ENCODE results near the gene AGBL5.
"Not testable (repeated sequence)": the region's sequence is repeated elsewhere in the genome, so short reads cannot be mapped to it uniquely, and the experiment has no call there.

The AGBL5 gene

DNA sequence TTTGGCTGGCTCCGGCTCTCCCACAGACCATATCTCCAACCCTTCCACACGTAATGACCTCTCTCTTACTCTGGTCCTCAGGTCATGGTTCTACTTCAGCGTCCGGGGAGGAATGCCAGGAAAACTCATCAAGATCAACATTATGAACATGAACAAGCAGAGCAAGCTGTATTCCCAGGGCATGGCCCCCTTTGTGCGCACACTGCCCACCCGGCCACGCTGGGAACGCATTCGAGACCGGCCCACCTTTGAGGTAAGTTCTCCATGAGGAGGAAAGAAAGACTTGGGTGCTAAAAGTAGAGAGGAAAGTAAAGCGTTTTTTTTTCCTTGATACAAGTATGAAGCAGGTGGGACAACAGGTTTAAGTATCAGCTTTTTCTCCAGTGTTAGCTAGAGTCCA lies 1.9 kb downstream of the AGBL5 start:
- no peak for DNase-seq (ENCODE audit: low read depth)

DNA sequence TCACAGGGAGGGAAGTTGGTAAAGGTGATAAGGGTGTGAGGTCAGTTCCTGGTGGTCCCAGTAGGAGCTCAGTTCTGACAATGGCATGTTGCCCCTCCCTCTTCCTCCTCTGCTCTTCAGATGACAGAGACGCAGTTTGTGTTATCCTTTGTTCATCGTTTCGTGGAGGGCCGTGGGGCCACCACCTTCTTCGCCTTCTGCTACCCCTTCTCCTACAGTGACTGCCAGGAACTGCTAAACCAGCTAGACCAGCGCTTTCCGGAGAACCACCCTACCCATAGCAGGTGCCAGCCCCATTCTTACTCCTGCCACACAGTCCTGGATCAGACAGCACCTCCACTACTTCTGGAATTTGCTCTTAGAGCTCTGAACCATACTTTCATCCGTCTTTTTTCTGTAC lies 2.3 kb downstream of the AGBL5 start:
- DNase-seq (ENCODE audit: low read depth): no peak

DNA sequence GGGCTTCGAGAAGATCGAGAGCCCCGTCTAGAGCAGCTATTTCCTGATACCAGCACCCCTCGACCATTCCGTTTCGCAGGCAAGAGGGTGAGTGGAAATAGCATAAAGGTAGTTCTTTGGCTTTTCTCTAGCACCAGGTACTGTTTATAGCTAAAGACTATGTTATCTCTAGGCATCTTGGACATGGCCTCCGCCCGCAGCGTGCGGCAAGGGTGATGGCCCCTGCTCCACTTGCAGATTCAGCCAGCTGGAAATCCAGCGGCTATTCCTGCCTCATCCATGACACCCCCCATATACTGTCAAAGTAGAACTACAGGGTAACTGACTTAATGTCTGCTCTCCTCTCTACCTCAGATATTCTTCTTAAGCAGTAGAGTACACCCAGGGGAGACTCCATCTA lies 3.3 kb downstream of the AGBL5 start:
- DNase-seq (ENCODE audit: low read depth): no peak

DNA sequence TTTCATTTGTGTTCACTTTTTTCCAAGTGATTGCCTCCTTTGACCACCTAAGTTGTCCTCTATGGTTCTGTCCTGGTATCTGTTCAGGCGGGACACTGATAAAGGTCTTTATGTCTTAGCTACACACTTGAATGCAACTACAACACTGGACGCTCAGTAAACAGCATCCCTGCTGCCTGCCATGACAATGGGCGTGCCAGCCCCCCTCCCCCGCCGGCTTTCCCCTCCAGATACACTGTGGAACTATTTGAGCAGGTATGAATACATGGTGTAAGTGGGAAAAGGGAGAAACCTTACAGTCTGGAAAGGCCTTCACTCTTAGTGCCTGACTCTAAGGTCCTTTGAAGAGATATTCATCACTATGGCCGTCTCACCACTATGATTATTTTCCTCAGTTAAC lies 5.7 kb downstream of the AGBL5 start:
- no peak for DNase-seq (ENCODE audit: low read depth)

DNA sequence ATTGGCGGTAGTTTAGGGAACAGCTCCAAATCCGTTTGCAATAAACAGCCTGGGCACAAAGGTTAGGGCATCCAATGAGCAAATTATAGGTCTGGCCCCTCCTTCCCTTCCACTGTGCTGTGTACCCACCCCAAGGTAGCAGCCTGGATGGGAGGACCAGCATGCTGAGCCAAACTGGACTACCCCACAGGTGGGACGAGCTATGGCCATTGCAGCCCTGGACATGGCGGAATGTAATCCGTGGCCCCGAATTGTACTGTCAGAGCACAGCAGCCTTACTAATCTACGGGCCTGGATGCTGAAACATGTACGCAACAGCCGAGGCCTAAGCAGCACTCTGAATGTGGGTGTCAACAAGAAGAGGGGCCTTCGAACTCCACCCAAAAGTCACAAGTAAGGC lies 6.7 kb downstream of the AGBL5 start:
- DNase-seq (ENCODE audit: low read depth): no peak

DNA sequence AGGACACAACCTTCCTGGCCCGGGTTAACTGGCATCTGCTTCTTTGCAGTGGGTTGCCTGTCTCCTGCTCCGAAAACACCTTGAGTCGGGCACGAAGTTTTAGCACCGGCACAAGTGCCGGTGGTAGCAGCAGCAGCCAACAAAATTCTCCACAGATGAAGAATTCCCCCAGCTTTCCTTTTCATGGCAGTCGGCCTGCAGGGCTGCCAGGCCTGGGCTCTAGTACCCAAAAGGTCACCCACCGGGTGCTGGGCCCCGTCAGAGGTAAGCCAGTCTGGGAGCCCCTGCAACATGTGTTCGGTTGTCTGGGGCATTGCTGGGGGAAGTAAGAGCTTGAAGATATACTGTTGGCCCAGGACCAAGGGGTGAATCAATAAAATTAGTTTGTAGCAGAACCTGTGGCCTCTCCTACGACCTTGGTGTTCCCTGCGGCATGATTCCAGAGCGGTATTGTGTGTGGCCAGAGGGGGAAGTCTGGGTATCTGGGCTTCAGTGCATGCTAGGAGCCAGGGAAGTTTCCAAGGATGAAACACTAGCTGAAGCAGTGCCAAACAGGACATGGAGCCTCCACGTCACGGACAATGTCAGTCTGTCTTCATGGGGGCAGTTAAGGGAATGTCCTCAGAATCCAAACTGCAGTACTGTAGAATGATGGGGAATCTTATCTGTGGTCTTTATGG lies 7.8 kb downstream of the AGBL5 start:
- no peak for DNase-seq (ENCODE audit: low read depth)

DNA sequence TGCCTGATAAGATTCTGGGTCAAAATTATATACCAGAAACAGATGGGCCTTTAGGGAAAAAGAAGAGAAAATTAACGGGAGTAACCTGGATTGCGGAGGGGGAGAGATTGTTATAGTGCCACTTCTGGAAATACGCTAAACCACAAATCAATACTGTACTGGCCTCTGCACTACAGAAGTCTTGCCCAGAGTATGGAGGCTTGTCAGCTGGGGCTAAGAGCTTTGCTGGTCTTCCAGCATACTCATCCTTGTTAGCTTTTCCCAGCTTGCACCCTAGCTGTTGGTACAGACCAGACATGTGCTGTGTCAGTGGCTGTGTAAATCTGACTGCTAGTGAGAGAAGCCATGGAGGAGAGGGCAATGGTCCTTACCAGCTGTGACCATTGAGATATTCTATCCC lies 8.9 kb downstream of the AGBL5 start:
- DNase-seq (ENCODE audit: low read depth): no peak

DNA sequence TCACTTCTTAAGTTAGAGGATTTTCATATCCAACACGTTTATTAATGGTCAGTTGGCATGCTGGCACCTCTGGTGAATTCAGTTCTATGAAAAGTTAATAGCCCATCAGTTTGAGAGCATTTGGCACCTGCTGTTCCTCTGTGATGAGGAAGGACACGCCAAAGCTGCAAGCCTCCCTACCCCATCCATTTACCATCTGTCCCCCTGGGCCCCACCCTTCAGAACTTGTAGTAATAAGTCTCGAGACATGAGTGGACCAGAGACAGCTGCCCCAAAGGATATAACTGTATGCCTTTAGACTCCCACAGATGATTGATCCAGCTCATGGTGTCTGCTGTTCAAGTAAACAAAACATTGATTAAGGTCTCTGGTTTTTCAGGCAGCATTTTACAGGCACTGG lies 13.7 kb downstream of the AGBL5 start:
- no peak for DNase-seq (ENCODE audit: low read depth)

DNA sequence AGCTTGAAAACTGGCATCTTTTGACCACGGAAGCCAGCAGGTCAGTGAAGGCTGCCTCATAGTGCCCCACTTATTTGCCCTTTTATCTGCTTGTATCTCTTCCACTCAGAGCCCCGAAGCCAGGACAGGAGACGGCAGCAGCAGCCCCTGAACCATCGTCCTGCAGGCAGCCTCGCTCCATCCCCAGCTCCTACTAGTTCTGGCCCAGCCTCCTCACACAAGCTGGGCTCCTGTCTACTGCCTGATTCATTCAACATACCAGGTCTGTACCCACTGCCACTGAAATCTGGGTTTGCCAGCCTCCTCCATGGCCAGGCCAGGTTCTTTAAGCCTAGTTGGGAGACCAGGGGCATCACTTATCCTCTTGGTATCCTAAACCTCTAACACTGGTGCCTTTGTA lies 15.9 kb downstream of the AGBL5 start:
- DNase-seq (ENCODE audit: low read depth): no peak

DNA sequence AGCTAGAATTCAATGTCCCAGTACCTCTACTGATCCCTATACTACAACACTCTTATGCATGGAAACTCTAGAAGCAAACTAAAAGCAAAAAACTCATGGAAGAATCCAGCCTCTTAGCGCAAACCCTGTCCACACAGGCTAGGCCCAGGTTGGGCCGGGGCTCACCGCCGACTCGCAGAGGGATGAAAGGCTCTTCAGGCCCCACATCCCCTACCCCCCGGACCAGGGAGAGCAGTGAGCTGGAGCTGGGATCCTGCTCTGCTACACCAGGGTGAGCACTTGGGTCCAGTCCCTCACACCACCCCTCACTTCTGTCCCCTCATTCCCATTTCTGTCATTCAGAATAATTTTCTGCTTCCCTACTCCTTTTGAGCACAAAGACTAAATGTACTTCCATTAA lies 18.0 kb downstream of the AGBL5 start:
- DNase-seq (ENCODE audit: low read depth): no peak

DNA sequence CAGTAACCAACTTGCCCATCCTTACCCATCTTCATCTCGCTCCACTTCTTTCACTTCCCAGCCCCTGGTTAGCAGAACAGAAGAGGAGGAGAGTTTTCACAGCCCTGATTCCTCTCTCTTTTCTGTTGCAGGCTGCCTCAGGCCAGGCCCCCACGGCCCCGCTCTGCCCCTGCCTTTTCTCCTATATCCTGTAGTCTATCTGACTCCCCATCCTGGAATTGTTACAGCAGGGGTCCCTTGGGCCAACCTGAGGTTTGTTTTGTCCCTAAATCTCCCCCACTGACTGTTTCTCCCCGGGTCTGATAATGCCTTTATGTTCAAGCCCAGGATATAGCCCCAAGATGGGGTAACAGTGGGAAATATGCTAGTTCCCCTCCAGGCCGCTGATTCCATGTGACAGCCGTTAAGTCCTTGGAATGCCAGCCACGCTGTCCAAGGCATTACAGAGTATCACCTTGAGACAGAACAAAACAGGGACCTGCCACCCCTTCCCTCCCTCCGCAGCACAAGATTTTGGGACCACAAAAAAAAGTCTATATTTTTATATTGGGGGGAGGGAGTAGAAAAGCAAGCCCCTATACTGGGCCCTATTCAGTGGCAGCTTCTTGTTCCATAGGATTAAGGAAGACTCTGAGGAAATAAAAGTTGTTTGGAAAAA lies 18.6 kb downstream of the AGBL5 start:
- no peak for DNase-seq (ENCODE audit: low read depth)

DNA sequence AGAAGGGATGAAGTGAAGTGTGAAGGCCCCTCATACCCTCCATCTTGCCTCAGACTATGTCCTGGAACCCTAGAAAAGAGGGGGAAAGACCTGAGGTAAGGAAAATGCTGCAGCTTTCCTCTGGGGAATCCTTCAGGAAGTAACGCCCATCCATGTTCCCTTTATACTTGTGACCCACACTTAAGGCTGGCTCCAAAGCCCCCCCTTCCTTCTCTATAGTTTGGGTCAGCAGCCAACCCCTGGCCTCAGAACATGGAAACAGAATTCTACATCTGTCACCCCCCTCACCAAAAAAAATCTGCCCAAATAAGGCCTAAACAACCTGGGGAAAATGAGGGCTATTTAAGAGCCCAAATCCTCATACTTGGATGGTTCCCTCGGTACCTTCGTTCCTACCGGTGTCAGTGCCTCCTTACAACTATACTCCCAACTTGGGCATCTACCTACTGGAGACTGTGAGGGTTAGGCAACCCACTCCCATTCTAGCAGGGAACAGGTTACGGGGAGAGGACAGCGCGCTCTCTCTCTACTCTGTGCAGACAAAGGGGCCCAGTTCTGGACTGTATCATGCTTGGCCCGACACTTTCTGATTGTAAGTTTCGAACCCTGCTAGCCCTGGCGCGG lies 19.3 kb downstream of the AGBL5 start:
- DNase-seq (ENCODE audit: low read depth): no peak

DNA sequence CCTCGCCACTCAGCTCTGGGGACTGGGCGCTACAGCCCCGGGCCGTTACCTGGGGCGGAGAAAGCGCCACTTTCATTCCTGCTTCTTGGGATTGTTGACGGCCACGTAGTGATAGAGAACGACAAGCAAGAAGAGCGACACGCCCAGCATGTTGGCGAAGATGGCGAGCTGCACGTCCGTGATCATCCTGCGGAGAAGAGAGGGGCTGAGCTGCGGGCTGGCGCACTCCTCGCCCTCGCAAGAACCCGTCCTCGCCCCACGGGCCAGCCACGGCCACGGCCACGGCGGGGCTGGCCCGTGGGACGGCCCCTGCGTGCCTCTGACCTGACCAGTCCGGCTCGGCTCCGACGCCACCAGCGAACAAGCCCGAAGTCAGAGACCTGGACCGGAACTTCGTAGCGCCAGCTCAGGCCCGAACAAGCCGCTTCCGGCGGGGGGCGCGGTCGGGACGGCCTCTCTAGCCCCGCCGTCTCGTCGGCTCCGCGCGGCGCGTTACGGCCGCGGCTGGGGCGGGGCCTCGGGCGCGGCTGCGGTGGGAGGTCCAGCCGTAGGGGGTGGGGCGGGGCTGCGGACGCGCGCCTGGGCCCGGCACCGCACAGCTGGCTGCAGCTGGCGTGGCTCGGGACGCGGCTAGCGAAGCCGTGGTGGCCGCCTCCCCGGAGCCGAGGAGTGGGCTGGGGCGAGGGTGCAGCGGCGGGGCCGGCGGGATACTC lies 20.0 kb downstream of the AGBL5 start, which contains the start of gene OST4:
Gene OST4, minus strand, starts transcription at position 378 of the 713 bp plus-strand sequence.
- DNase-seq (ENCODE audit: low read depth): peak; percentile 85

DNA sequence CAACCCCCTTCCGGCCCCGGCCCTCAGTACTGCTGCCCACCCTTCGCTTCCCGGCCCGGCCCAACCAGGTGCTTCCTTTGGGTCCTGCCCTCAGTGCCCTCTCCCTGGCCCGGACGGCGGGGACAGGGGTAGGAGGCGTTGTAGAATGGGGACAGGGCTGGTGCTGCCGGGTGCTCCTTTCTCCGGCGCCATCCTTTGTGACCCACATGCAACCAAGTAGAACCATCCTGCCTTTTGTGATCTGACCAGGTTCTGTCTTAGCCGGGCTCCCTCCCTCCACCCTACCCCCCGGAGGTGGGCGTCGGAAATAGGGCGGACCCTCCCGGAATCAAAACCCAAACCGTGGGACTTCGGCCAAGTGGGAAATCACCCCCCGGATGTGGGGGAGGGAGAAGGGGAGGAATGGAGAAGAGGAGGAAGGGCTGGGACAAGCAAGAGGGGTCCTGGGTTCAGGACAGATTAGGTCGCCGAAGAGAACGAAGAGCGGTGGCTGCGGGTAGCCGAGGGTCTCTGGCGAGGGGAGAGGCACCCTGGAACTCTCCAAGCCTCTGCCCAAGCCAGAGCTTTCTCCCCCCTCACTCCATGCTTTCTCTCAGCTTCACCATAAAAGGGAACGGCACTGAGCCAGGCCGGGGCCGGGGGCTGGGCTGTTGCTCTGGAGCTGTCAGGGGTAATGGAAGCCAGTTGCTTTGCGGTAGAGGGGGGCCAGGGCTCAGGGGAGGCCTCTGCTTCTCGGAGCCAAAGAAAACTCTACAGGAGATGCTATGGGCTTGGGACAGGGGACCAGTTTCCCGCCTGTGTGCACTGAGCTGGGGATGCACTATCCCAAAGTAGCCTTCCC lies 20.7 kb downstream of the AGBL5 start:
- DNase-seq (ENCODE audit: low read depth): no peak

DNA sequence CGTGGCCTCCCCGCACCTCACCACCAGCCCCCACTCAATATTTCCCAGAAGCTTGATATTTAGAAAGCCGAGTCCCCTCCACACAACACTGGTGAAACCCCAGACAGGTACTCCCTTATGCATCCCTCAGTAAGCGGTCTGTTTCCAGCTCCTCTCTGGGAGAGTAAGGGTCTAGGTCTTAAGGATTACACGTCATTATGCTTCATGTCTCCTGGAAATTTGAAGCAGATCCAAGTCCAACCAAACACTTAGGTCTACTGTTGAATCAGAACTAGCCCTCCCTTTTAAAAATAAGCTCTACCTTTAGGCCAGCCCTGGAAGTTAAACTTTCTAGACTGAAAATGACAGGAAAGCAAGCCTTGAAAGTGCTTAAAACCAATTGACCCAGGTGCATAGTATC lies 21.5 kb downstream of the AGBL5 start:
- DNase-seq (ENCODE audit: low read depth): no peak

DNA sequence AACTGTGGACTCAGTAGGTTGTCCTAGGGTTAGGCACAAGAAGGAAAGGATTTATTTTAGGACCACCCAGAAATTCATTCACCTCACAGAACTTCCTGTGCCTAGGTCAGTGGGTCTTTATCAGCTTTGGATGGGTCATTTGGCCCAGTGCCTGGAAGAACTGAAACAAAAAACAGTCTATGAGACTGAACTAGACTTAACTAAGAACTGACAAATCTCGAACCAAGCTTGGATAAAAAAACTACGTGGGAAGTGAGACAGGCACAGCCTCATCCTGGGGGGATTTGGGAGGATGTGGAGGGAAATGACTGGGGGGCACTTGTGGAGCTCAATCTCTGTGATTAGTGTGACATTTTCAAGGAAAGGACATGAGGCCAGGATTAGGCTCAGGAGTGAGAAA lies 22.3 kb downstream of the AGBL5 start:
- no peak for DNase-seq (ENCODE audit: low read depth)

DNA sequence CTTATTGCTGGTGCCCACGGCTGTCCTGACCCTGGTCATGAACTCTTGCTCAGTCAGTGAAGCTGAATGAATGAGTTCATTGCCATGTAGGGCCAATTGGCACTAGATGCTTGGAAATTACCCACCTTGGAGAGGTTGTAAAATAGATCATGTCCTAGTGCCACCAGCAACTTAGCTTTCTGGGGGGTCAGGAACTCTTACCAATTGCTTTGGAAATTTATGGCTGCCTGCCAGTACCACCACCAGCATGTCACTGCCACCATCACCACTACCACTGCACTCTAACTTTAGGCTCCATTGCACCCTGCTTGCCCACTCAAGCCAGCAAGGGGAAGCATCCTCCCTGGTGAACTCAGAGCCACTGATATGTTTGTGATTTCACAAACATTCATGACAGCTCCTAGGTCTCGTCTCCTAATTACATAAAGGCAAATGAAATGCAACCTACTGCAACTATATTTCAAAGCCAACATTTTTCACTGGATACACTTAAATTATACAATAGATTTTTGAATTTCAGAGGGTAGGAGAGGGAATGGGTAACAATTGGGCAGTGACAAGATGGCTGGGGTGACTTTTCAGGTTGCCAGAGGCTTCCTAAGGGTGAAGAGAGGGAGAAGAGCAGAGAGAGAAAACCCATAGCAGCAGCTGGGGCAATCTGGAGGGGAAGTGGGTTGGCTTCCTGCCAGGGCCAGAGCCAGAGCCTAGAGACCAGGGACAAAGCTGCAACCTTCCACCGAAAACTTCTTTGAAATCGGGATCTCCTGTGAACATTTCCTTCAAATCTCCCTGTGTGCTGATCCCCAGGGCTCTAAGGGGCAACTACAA lies 23.5 kb downstream of the AGBL5 start:
- no peak for DNase-seq (ENCODE audit: low read depth)

DNA sequence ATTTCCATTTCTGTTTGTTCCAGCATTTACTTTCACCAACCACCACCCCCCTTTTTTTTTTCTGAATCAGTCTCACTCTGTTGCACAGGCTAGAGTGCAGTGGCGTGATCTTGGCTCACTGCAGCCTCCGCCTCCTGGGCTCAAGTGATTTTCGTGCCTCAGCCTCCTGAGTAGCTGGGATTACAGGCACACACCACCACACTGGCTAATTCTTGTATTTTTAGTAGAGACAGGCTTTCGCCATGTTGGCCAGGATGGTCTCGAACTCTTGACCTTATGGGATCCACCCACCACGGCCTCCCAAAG lies 24.1 kb downstream of the AGBL5 start:
- DNase-seq (ENCODE audit: low read depth): not testable (repeated sequence)

DNA sequence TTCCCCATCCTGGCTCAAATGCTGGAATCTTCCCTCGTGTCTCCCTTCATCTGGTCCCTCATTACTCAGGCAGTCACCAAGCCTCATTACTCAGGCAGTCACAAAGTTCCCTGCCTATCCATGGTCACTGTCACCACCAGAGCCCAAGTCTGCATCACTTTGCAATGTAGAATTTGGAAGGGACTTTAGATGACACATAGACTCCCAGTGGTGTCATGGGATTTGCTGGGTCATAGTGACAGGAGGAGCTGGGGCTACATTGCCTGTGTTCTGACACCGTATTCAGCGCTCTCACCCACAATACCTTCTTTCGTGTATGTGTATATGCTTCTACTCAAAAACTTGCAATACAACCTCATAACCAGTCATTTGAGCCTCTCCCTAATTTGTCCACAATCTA lies 24.9 kb downstream of the AGBL5 start:
- DNase-seq (ENCODE audit: low read depth): no peak

DNA sequence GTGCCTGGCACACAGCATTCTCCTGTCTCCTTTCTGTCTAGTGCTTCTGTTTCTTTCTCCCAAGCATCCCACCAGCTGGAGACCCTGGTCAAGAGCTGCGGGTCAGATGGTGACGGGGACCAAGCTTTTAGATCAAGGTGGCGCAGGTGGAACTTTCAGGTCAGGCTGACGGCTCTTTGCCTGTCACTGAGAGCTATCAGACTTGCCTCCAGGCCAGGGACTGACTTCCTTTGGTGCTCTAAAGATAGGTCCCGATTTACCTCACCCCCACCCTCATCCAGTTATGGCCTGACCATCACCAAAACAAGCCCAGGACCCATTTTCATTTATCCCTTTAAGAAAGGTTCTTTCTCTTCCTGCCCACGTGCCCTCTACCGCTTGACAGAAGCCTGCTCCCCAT lies 25.8 kb downstream of the AGBL5 start:
- DNase-seq (ENCODE audit: low read depth): no peak

Measured in fibroblast of the conjunctiva (primary cell).